ENCODE data around the gene ACY1.
"Not testable (repeated sequence)": the region's sequence is repeated elsewhere in the genome, so short reads cannot be mapped to it uniquely, and the experiment has no call there.

The ACY1 gene

DNA sequence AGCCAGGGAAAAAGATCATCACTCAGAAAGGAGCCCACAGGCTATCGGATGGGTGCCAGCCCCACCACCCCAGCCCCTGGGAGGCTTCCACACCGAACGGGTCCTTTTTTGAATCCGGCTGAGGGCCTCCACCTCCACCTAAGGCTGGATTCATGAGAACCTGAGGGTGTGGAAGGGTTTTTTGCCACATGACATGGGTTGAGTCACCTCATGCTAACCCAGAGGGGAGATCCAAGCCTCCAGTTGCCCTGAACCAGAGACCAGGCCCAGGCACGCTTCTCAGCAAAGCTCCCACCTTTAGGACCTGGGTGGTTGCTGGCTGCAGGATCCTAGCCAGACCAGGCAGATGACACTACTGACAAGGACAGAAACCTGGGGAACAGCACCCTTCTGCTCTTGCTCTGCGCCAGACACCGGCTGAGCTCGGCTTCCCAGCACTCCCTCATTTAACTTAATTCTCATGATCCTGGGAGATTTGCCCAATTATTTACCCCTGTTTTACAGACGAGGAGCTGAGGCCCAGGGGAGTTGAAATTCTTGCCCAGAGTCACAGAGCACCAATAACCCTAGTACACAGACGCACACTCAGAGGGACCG, 47.5 kb downstream of the ACY1 start:
- H3K4me1 ChIP-seq (ENCODE audit: insufficient read depth, low read length) = no peaks in the 10 kb centered on the region
- no peaks in the 10 kb centered on the region for H3K36me3 ChIP-seq (ENCODE audit: insufficient read depth, low read depth, low read length)
- H3K27me3 ChIP-seq (ENCODE audit: insufficient read depth, low read length) = no peaks in the 10 kb centered on the region
- no peak overlapping the region for H3K4me3 ChIP-seq (ENCODE audit: low read length)
- no peak overlapping the region for H3K27ac ChIP-seq (ENCODE audit: low read length)
- no peaks in the 10 kb centered on the region for H3K9me3 ChIP-seq (ENCODE audit: insufficient read depth, low read depth, low read length)
- H3K9ac ChIP-seq (ENCODE audit: low read depth, low read length) = no peak overlapping the region

DNA sequence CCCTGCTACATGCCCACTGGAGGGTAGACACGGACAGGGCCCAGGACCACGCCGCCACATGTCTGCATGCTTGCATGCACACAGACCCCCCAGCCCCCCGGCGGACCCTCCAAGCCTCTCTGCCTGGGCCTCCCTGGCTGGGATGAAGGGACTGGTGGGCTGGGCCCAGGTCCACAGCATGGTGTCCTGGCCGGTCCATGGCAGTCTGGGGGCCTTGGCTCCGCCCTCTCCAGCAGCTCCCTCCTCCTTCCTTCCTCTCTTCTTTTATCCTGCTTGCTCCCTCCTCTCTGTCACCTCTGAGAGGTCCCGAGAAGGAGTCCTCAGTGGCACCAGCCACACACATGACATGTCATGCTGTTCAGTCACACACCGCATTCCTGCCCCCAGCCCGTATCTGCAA, 48.6 kb downstream of the ACY1 start:
- no peak overlapping the region for H3K9ac ChIP-seq (ENCODE audit: low read depth, low read length)
- H3K36me3 ChIP-seq (ENCODE audit: insufficient read depth, low read depth, low read length) = no peaks in the 10 kb centered on the region
- H3K27me3 ChIP-seq (ENCODE audit: insufficient read depth, low read length) = no peaks in the 10 kb centered on the region
- H3K9me3 ChIP-seq (ENCODE audit: insufficient read depth, low read depth, low read length) = no peaks in the 10 kb centered on the region
- no peak overlapping the region for H3K4me3 ChIP-seq (ENCODE audit: low read length)
- H3K27ac ChIP-seq (ENCODE audit: low read length) = no peak overlapping the region
- H3K4me1 ChIP-seq (ENCODE audit: insufficient read depth, low read length) = no peaks in the 10 kb centered on the region

DNA sequence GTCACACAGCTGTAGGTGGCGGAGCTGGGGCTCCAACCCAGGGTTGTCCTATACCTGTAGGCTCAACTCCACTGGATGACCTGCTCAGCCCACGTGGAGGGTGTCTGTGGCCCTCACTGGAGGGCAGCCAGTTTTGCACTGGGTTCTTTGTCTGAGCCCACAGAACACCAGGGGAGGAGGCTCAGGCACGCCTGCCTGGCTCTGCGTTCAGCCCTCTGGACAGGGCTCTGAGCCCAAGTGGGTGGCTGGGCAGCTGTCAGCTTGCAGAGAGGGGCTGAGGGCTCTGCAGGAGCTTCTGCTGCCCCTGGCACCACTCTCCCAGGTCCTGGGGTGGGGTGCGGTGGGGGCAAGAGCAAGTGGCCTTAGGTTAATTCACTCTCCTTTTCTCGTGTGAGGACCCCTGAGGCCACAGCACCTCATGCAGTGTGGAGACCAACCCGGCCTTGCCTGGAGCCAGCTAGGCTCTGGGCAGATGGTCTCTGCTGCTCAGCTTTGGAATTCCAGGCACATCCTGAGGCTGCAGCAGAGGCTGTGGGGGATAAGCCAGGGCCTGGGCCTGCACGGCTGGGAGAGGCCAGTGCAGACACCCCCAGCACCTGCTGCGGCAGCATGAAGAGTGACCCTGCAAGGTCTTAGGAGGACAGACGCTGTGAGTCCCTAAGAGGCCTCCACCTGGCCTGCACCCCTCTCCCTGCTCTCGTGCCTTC, 49.5 kb downstream of the ACY1 start:
- Histone ChIP-seq H3K36me3 (ENCODE audit: insufficient read depth, low read depth, low read length) (no peaks in the 10 kb centered on the region), H3K9ac (ENCODE audit: low read depth, low read length) (no peak overlapping the region), H3K4me3 (ENCODE audit: low read length) (no peak overlapping the region)

DNA sequence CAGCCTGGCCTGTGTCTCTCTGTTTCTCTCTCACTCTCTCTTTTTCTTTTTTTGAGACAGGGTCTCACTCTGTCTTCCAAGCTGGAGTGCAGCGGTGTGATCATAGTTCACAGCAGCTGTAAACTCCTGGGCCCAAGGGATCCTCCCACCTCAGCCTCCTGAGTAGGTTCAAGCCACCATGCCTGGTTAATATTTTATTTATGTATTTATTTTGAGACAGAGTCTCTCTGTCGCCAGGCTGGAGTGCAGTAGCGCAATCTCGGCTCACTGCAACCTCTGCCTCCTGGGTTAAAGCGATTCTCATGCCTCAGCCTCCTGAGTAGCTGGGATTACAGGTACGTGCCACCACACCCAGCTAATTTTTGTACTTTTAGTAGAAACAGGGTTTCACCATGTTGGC, 50.4 kb downstream of the ACY1 start:
- H3K9me3 ChIP-seq (ENCODE audit: insufficient read depth, low read depth, low read length); H3K27me3 ChIP-seq (ENCODE audit: insufficient read depth, low read length); H3K4me1 ChIP-seq (ENCODE audit: insufficient read depth, low read length); H3K9ac ChIP-seq (ENCODE audit: low read depth, low read length); H3K4me3 ChIP-seq (ENCODE audit: low read length); H3K36me3 ChIP-seq (ENCODE audit: insufficient read depth, low read depth, low read length); H3K27ac ChIP-seq (ENCODE audit: low read length): not testable (repeated sequence)

More for the DNA sequence above, 49.5 kb downstream of the ACY1 start:
- no peaks in the 10 kb centered on the region for H3K27me3 ChIP-seq (ENCODE audit: insufficient read depth, low read length)
- no peaks in the 10 kb centered on the region for H3K4me1 ChIP-seq (ENCODE audit: insufficient read depth, low read length)
- no peak overlapping the region for H3K27ac ChIP-seq (ENCODE audit: low read length)
- H3K9me3 ChIP-seq (ENCODE audit: insufficient read depth, low read depth, low read length) = no peaks in the 10 kb centered on the region

DNA sequence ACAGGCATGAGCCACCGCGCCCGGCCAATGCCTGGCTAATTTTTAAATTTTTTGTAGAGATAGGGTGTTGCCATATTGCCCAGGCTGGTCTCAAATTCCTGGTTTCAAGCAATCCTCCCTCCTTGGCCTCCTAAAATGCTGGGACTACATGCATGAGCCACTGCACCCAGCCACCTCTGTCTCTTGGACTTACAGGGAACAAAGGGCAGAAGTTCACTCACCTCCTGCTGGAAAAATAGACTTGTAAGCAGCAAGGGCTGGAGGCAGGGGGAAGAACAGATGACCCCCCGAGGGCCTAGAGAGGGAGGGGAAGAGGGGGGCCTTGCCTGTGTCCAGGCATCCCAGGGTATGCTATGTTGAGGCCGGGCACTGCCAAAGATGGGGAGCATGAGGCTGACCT, 50.9 kb downstream of the ACY1 start:
- Histone ChIP-seq H3K4me1 (ENCODE audit: insufficient read depth, low read length) (no peaks in the 10 kb centered on the region), H3K9ac (ENCODE audit: low read depth, low read length) (no peak overlapping the region), H3K4me3 (ENCODE audit: low read length) (no peak overlapping the region), H3K27ac (ENCODE audit: low read length) (no peak overlapping the region), H3K27me3 (ENCODE audit: insufficient read depth, low read length) (no peaks in the 10 kb centered on the region), H3K36me3 (ENCODE audit: insufficient read depth, low read depth, low read length) (no peaks in the 10 kb centered on the region), H3K9me3 (ENCODE audit: insufficient read depth, low read depth, low read length) (no peaks in the 10 kb centered on the region)

DNA sequence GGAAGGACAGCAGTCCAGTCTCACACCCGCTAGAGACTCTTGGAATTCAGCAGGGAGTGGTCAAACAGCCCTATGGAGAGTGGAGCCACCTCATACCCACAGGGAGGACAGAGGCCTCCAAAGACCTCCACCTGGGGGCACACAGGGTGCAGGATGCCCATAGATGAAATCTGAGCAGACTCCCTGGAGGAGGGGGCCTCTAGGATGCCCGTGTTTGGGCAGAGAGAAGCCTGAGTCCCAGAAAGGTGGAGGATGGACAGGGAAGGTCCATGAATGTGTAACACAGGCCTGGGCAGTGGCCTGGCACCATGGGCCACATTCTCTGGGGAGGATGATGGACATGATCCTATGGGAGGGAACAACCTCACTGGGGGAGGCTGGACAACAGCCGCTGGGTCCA, 51.3 kb downstream of the ACY1 start:
- Histone ChIP-seq H3K27ac (ENCODE audit: low read length) (no peak overlapping the region), H3K36me3 (ENCODE audit: insufficient read depth, low read depth, low read length) (no peaks in the 10 kb centered on the region), H3K4me1 (ENCODE audit: insufficient read depth, low read length) (no peaks in the 10 kb centered on the region), H3K4me3 (ENCODE audit: low read length) (no peak overlapping the region), H3K9me3 (ENCODE audit: insufficient read depth, low read depth, low read length) (no peaks in the 10 kb centered on the region), H3K9ac (ENCODE audit: low read depth, low read length) (no peak overlapping the region), H3K27me3 (ENCODE audit: insufficient read depth, low read length) (no peaks in the 10 kb centered on the region)

DNA sequence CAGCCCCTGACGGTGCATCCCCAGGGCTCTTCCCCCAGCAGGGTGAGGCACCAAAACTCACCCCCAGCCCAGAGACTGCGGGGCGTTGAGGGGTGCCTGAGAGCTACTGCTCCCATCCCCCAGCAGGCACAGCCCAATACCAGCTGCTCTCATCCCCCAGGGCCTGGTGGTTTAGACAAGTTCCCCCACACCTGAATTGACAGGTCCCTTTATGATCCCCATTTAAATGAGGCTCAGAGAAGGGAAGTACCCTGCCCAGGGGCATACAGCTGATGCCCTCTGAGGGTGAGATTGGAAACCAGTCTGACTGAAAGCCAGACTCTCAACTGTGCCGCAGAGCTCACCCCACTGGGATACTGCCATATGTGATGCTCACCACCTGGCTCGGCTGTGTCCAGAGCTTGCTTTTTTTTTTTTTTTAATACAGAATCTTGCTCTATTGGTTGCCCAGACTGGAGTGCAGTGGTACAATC, 52.9 kb downstream of the ACY1 start:
- H3K36me3 ChIP-seq (ENCODE audit: insufficient read depth, low read depth, low read length) = no peaks in the 10 kb centered on the region
- H3K27ac ChIP-seq (ENCODE audit: low read length) = no peak overlapping the region
- no peak overlapping the region for H3K4me3 ChIP-seq (ENCODE audit: low read length)
- no peaks in the 10 kb centered on the region for H3K9me3 ChIP-seq (ENCODE audit: insufficient read depth, low read depth, low read length)
- no peaks in the 10 kb centered on the region for H3K4me1 ChIP-seq (ENCODE audit: insufficient read depth, low read length)
- H3K27me3 ChIP-seq (ENCODE audit: insufficient read depth, low read length) = no peaks in the 10 kb centered on the region
- H3K9ac ChIP-seq (ENCODE audit: low read depth, low read length) = no peak overlapping the region

DNA sequence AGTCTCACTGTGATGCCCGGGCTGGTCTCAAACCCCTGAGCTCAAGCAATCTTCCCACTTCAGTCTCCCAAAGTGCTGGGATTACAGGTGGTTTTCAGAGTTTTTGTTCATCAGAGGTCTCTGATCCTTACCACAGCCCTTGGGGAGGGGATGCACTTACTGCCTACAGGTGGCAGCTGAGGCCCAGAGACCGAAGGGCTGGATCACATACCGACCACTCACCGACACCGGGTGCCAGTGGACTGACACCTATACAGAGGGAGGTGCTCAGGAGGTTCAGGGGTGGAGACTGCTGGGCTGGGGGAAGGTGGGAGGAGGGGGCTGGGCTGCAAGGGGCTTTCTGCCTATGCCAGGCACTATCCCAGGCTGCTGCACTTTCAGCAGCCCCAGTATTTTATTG, 53.5 kb downstream of the ACY1 start:
- H3K4me1 ChIP-seq (ENCODE audit: insufficient read depth, low read length) = no peaks in the 10 kb centered on the region
- no peaks in the 10 kb centered on the region for H3K27me3 ChIP-seq (ENCODE audit: insufficient read depth, low read length)
- H3K36me3 ChIP-seq (ENCODE audit: insufficient read depth, low read depth, low read length) = no peaks in the 10 kb centered on the region
- no peak overlapping the region for H3K4me3 ChIP-seq (ENCODE audit: low read length)
- H3K9me3 ChIP-seq (ENCODE audit: insufficient read depth, low read depth, low read length) = no peaks in the 10 kb centered on the region
- H3K27ac ChIP-seq (ENCODE audit: low read length) = no peak overlapping the region
- H3K9ac ChIP-seq (ENCODE audit: low read depth, low read length) = no peak overlapping the region

DNA sequence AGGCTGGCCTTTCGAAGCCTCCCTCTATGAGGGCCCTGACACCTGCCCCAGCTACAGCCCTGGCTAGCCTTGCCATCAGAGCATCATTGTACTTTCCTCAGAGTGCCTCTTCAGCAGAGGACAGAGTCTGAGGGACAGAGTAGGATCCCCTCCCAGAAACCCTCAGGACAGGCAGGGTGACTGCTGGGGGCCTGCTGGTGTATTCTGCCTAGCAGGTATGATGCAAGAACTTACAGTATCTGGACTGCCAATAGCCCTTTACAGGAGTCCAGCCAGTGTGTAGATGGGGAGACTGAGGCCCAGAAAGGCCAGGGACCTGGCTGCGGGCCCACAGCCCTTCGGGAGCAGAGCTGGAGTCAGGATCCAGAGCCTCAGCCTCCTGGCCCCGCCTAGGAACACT, 54.0 kb downstream of the ACY1 start:
- no peak overlapping the region for H3K4me3 ChIP-seq (ENCODE audit: low read length)
- no peak overlapping the region for H3K27ac ChIP-seq (ENCODE audit: low read length)
- no peaks in the 10 kb centered on the region for H3K36me3 ChIP-seq (ENCODE audit: insufficient read depth, low read depth, low read length)
- no peaks in the 10 kb centered on the region for H3K27me3 ChIP-seq (ENCODE audit: insufficient read depth, low read length)
- H3K9me3 ChIP-seq (ENCODE audit: insufficient read depth, low read depth, low read length) = no peaks in the 10 kb centered on the region
- H3K4me1 ChIP-seq (ENCODE audit: insufficient read depth, low read length) = no peaks in the 10 kb centered on the region
- H3K9ac ChIP-seq (ENCODE audit: low read depth, low read length) = no peak overlapping the region; the same call in 1 of the 2 replicates

DNA sequence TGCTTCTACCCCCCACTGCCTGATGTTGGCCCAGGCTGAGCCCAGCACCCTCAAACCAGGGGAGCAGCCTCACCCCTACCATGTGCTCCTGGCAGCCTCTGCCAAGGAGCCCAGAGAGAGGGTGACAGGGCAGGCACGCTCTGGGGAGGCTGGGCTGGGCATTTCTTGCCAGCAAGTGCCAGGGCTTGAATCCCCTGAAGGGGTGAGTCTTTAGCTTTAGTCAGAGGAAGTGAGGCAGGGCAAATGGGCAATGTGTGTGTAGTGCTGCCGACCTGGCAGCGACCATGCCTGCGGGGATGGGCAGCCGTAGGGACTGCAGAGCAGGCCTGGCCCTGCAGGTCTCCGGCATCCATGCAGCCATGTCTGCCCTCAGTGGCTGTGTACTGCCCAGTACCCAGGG, 54.9 kb downstream of the ACY1 start:
- no peak overlapping the region for H3K27ac ChIP-seq (ENCODE audit: low read length)
- H3K9me3 ChIP-seq (ENCODE audit: insufficient read depth, low read depth, low read length) = no peaks in the 10 kb centered on the region
- H3K9ac ChIP-seq (ENCODE audit: low read depth, low read length) = no peak overlapping the region

More for the DNA sequence above, 54.9 kb downstream of the ACY1 start:
- H3K4me3 ChIP-seq (ENCODE audit: low read length) = no peak overlapping the region
- no peaks in the 10 kb centered on the region for H3K36me3 ChIP-seq (ENCODE audit: insufficient read depth, low read depth, low read length)
- H3K27me3 ChIP-seq (ENCODE audit: insufficient read depth, low read length) = no peaks in the 10 kb centered on the region
- no peaks in the 10 kb centered on the region for H3K4me1 ChIP-seq (ENCODE audit: insufficient read depth, low read length)
